DMS 273 (cell line): ENCODE results near the gene CST2.
"Not testable (repeated sequence)": the region's sequence is repeated elsewhere in the genome, so short reads cannot be mapped to it uniquely, and the experiment has no call there.

Experiments used
- DNase-seq: peaks from one replicate; lab custom pipeline; 2025; ENCODE audit not compliant: unreplicated experiment; lab: John Stamatoyannopoulos, UW

The CST2 gene

DNA sequence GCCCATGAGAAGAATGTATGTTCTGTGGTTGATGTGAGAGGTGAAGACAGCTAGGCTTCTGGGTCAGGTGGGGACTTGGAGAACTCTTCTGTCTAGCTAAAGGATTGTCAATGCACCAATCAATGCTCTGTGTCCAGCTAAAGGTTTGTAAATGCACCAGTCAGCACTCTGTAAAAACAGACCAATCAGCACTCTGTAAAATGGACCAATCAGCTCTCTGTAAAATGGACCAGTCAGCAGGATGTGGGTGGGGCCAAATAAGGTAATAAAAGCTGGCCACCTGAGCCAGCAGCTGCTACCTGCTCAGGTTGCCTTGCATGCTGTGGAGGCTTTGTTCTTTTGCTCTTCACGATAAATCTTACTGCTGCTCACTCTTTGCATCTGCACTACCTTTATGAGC, 15.0 kb downstream of the CST2 start:
- DNase-seq: not testable (repeated sequence)

DNA sequence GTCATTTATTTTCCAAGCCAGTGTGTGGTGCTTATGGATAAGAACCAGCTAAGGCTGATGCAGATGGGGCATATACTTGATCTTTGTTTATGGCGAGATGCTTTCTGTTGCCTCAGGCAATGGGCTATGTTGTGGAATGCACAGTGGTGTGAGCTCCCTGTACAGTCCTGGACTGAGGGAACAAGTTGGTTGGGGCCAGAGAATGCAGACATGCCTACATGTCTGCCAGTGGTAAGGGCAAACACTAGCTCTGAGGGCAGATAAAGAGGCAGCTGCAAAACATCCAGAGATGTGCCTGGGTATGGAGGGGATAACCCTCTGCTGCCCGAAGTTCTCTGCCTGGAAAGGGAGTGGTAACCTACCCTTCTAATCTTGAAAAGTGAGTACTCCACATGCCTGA, 16.2 kb downstream of the CST2 start:
- not testable (repeated sequence) for DNase-seq

DNA sequence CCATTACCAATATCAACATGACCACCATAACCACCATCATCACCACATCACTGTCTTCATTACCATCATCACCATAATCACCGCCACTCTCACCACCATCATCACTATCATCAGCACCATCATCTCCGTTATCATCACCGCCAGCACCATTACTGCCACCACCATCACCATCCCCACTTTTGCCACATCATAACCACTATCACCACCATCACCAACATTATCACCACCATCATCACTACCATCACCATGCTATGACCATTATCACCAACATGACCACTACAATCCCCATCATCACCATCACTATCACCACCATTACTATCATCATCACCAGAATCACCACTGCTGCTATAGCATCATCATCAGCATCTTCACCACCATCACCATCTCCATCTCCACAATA, 25.7 kb downstream of the CST2 start:
- DNase-seq: no peak

DNA sequence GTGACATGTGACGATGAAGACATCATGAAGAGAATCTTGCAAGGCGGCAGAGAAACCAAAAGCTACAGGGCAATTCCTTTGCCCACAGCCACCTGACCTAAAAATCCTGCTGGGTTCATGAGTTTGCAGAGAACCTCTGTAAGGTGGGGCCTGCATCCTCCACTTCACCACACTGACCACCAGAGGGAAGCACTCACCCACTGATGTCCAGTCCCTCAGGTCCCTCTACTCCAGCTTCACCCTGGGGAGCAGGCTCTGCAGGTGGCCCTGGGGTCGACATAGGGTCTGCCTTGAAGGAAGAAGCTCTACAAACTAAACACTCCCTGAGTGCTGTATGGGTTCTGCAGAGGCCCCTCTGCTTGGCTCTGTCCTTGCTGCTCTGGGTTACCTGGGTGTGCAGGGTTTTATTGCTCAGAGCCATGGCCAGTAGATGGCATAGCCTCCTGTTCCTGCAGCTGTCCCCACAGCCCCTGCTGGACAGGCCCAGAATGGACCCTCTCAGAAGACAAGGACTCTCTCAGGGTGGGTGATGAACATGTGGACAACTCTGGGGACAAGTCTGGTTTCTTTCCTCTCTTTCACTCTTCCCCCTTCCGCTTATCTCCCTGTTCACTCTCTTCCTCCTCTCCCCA, 27.2 kb downstream of the CST2 start:
- DNase-seq: peak; percentile 53

DNA sequence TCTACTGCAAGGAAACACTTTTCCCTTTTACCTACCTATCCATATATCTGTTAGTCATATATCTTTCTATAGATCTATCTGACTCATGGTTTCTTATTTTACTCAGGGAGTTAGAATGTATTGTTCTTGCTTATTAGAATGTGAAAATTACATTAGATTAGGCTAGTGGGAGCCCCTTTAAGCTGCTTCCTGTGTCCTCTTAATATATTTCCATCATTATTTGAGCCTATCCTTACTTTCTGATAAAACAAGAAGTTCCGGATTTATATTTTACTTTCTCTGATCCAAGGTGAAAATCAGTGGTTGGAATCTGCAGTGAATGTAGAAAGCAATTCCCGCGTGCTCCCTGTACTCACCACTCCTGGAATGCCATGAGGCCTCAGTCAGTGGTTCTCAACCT, 31.0 kb downstream of the CST2 start:
- no peak for DNase-seq

DNA sequence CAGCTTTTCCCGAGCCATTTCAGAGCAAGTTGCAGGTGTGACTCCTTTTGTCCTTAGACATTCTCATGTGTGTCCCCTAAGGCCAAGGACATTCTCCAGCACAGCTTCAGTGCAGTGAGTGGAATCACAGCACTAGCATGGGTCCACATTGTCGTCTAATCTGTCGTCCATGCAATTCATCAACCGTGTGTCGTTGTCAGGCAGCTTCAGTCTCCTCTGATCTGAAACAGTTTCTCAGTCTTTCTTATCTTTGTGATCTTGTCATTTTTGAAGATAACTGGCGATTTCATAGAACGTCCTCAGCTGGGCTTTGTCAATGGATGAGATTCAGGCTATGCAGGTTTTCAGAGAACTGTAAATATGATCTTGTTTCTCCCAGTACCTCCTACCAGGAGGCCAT, 31.7 kb downstream of the CST2 start:
- no peak for DNase-seq

DNA sequence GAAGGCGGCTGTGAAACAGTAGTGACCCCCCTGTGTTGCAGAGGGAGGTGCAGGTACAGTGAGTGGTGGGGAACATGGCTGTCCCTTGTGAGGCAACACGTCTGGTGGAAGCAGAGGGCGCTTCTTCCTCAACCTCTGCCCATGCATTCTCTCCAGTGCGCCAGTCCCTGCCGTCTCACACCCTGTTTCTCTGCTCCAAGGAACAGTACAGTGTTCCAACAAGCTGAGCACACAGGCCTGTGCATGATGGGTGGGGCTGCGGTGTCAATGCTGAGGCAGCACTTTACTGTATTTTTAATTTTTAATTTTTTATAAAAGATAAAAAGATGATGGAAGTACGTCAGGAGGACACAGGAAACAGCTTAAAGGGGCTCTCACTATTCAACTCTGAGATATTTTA, 32.5 kb downstream of the CST2 start:
- DNase-seq: no peak

DNA sequence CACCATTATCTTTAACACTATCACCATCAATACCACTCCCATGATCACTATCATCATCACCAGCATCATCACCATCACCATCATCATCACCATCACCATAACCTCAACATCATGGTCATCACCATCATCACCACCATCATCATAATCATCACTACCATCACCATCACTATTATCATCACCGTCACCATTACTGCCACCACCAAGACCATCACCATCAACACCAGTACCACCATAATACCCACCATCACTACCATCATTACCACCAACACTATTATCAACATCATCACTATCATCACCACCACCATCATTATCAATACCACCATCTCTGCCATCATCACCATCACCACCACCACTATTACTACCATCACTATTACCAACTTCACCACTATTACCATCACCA, 43.1 kb downstream of the CST2 start:
- DNase-seq: no peak

DNA sequence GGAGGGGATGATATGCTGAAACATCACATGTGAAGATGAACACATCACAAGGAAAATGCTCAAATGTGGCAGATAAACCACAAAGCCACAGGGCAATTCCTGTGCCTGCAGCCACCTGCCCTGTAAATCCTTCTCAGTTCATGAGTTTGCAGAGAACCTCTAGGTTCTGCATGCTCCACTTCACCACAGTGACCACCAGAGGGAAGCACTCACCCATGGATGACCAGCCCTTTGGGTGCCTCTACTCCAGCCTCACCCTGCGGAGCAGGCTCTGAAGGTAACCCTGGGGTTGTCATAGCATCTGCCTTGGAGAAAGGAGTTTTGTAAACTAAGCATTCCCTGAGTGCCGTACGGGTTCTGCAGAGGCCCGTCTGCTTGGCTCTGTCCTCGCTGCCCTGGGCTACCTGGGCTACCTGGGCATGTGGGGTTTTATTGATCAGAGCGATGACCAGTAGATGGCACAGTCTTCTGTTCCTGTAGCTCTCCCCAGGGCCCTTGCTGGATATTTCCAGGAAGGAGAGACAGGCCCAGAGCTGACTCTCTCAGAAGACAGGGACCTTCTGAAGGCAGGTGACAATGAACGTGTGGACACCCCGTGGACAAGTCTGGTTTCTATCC, 44.1 kb downstream of the CST2 start:
- peak; percentile 53 for DNase-seq

DNA sequence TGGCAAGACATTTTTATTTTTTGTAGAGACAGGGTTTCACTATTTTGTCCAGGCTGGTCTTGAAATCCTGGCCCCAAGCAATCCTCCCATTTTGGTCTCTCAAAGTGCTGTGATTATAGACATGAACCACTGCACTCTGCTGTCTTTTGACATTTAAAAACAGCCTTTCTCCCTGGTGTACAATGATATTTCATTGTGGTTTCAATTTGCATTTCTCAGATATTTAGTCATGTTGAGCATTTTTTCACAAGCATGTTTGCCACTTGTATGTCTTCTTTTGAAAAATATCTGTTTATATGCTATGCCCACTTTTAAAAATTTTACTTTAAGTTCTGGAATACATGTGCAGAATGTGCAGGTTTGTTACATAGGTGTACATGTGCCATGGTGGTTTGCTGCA, 47.9 kb downstream of the CST2 start:
- DNase-seq: not testable (repeated sequence)

DNA sequence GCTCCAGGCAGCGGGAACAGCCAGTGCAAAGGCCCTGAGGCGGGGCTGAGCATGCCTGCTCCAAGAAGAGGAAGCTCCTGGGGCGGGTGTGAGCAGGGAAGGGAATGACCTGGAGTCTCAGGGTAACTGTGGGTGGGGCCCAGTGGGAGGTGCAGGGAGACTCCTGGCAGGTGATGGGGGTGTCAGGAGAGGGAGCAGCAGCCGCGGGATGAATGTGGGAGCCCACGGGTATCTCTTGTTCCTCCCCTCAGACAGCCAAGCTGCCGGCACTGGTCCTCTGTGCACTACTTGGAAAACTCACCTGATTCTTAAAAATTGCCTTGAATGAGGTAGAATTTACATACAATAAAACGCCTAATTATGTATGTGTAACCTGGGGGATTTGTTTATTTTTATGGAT, 49.1 kb downstream of the CST2 start:
- not testable (repeated sequence) for DNase-seq

DNA sequence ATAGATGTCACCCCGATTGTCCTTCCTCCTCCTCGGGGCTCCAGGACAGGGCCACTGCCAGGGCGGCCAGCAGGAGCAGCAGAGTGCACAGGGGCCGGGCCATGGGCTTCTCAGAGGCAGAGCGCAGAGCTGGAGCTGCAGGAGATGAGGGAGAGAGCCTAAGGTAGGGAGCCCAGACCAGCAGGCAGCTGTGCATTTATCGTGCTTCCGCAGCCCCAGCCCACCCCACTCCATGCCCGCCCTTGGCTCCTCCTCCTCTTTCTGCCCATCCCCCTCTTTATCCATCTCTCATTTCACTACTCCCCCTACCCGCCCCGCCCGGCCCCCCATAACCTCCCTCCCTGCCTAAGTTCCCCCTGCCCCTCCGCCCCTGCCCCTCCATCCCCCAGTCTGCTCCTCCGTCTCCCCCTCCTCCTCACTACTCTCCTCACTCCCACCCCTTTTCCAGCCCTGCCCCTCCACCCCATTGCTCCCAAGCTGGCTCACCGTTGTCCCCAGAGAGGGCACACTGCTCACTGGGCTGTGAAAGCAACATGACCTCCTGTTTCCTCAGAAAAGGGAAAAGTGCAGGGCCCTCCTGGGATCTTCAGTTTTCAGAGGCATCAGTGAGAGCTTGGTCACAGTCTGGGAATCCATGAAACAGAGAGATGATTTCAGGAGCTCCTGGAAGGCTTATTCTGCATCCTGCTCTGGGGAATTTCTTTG, 50.3 kb downstream of the CST2 start:
- no peak for DNase-seq

DNA sequence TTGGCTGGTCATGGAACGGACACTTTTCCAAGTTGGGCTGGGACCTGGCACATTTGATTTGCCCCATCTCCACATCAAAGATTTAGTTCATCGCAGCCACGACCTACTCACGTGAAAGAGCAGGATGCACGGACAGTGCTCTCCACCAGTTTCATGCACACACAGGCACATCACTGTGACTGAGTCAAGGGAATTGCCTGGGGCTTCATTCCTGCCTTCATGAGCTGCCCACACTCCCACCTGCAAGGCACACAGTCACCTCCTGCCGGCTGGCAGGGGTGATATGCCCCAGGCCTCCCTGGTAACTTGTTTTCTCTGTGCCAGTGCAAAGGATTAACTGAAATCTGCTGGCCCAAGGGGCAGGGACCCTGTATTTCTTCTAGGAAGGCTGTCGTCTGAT, 52.4 kb downstream of the CST2 start:
- DNase-seq: no peak
